HG03280 (cell line): ENCODE results near the gene AKT1.
"Not testable (repeated sequence)": the region's sequence is repeated elsewhere in the genome, so short reads cannot be mapped to it uniquely, and the experiment has no call there.

ENCODE experiments used
- ATAC-seq: cut with Tn5 transposase; IDR thresholded peaks from one replicate; pipeline ENCODE4 v1.9.1; 2021; ENCODE audit warnings: mild to moderate bottlenecking, moderate library complexity; ENCODE audit not compliant: unreplicated experiment

Gene AKT1

DNA sequence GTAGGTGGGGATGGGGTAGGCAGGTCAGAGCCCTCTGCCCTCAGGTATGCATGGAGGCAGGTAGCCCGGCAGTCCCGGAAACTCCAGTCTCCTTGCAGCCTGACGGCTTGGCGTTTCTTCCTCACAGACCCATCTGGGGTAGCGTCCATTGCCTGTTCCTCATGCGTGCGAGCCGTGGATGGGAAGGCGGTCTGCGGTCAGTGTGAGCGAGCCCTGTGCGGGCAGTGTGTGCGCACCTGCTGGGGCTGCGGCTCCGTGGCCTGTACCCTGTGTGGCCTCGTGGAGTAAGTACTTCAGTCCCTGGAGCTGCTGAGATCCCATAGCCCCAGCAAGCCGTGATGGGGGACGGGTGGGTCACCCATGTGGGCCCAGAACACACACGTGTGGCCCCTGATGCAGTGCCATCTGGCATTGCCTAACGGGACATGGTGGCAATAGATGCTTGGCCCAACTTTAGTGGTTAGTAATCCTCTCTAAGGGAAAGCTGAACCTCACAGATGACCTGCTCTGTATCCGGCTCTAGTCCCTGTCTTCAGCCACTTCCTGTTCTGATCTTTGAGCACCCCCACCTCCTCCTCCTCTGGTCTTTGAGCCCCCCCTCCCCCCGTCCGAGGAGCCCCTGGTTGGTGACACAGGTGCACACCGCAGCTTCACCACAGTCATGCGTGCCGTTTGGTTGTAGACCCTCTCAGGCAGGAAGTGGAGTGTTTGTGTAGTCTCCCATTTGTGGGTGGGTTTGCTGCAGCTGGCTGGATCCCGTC lies 38.9 kb downstream of the AKT1 start:
- no peak for ATAC-seq

DNA sequence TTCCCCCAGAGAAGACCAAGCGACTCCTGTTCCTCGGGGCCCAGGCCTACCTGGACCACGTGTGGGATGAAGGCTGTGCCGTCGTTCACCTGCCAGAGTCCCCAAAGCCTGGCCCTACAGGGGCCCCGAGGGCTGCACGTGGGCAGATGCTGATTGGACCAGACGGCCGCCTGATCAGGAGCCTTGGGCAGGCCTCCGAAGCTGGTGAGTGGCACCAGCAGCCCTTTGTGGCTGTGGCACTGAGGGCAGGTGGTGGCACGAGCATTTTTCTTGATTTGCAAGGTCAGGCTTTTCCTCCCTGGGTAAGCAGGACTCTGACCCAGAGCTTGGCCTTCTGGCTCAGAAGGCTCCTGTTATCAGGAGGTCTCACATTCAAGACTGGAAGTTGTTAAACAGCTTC lies 39.9 kb downstream of the AKT1 start:
- ATAC-seq, result no peak

DNA sequence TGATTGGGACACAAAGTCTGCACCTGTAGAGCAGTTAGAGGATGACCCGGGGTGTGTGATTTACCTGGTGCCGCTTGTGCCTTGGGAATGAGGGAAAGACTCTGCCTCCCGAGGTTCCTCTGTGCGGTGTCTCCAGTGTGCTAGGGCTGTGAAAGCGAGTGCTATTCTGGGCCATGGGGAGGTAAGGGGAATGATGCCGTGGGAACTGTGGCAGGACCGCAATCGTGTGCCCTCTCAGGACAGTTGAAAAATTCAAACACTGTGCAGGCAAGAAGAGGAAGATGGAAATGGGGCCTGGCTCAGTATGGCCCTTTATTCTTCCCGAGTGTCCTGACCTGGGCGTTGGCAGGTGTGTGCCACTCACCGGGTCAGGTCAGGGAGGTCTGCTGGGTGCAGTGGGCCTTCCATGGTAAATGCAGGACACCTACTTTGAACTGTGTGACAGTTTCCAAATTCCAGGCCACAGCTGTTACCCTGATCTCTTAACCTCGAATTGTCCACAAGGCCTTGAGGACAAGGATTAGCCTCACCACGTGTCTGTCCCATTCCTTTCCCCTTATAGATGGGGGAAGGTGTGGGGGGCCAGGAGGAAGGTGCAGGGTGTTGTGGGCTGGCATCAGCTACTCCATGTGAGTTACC lies 41.2 kb downstream of the AKT1 start:
- no peak for ATAC-seq

DNA sequence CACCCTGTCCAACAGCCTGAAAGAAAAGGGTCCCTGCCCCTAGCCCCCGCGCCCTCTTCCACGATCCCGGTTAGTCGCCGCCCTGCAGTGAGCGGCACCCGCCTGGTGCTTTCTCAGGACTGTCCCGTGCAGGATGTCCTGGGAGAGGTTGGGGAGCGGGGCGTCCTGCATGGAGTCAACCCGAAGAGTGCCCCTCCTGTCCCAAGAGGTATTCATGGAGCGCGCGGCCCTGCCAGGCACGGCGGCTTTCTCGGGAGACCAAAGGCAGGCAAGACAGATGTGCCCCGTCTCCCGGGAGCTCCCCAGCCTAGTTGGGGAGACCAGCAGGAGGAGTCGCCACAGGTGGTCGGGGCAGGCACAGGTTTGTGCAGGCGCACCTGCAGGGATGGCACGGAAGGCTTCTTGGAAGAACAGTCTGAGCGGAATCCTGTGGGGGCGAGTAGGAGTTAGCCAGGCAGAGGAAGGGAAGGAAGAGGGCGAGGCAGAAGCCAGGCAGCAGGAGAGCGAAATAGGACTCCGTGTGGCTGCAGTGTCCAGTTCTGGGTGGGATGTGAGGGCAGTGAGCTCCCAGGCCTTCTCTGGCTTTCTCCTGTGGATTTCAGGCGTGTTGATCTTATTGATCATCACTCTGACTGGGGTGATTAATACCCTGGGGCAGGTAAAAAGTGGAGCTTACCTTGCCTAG lies 41.9 kb downstream of the AKT1 start:
- ATAC-seq, result no peak

DNA sequence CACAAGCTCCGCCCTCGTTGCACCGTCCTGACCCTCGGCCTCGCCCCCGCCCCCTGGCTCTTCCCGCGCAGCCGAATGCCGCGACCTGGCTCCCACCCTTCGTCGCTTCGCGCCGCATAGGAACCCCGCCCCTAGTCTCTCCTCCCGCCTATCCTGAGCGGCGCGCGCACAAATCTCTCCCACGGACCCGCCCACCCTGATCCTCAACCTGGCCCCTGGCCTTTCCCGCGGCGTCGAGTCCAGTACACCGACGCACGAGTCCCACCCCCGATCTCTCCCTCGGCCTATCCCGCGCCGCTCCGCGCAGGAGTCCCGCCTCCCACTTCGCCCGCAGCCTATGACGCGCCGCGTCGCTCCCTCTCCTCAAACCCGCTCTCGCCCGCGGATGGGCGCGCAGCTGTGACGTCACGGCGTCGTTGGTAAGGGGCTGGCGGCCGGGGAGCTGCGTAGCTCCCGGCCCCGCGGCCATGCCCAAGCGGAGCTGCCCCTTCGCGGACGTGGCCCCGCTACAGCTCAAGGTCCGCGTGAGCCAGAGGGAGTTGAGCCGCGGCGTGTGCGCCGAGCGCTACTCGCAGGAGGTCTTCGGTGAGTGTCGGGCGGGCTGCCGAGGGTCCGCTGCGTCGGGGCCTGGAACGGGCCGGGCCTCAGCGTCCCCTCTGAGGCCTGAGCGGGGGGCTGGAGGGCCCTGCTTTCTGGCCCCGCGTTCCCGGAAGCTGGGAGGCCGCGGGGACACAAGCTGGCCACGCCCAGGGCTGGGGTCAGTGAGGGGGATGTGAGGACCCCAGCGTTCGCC lies 42.6 kb downstream of the AKT1 start, which contains the start of gene SIVA1:
Gene SIVA1, plus strand, starts transcription at position 413 of the 793 bp plus-strand sequence. Its CDS starts 55 bp downstream, at position 468.
- ATAC-seq, result peak; percentile 90

DNA sequence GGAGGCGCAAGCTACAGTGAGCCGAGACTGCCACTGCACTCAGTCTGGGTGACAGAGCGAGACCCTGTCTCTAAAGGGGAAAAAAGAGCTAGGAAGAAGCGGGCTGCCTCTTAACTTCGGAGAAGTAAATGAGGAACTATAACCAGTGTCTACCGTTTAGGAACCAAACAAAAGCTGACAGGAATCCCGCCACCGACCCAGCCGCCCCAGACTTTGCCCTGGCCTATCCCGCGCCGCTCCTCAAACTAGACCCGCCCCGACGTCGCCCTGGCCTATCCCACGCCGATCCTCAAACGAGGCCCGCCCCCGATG lies 43.2 kb downstream of the AKT1 start:
- no peak for ATAC-seq

DNA sequence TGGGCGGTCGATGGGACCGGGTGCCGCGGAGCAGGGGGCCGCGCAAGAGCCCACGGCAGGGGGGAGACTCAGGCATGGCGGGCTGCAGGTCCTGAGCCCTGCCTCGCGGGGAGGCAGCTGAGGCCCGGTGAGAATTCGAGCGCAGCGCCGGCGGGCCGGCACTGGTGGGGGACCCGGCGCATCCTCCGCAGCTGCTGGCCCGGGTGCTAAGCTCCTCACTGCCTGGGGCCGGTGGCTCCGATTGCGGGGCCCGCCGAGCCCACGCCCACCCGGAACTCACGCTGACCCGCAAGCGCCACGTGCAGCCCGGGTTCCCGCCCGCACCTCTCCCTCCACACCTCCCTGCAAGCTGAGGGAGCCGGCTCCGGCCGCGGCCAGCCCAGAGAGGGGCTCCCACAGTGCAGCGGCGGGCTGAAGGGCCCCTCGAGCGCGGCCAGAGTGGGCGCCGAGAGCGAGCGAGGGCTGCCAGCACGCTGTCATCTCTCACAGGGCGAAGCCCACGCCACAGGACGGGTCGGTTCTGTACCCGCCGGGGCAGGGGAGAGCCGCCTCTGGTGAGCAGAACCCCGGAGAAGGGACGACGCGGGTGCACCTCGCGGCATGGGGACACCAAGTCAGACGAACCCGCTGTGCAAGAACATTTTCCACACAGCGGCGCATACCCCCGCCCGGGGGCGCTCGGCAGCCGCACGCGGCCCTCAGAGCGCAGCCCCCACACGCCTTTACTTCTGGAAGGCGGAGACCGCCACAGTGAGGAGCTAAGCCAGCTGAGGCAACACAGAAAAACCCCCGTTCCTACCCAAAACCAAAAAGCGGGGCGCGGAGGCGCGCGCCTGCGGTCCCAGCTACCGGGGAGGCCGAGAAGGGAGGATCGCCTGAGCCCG lies 43.8 kb downstream of the AKT1 start:
- ATAC-seq, result no peak

DNA sequence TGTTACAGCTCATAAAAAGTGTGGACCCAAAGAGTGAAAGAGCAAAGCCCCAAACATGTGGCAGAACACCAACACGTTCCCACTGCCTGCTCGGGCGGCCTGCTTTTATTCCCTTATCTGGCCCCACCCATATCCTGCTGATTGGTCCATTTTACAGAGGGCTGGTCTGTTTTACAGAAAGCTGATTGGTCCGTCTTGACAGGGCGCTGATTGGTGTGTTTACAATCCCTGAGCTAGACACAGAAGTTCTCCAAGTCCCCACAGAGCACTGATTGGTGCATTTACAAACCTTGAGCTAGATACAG lies 44.8 kb downstream of the AKT1 start:
- ATAC-seq, result not testable (repeated sequence)

DNA sequence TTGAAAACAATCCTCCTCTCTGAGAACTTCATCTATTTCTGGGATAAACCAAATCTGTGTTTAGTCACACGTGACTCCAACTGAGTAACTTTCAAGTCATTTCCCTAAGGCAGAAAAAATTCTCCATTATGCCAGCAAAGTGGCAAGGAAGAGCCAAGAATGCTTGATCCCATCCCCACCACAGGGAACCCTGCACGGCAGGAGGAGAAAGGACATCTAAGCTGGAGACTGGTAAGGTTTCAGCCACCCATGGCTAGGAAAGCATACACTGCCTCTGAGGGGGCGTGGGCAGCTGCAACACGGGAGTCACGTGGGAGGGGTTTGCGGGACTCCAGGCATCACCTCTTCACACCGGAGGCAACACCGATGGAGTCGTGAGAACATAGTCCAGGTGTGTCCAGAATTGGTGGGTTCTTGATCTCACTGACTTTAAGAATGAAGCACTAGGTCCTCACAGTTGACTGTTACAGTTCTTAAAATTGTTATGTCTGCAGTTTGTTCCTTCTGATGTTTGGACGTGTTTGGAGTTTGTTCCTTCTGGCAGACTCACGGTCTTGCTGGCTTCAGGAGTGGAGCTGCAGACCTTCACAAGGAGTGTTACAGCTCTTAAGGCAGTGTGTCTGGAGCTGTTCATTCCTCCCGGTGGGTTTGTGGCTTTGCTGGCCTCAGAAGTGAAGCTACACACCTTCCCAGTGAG lies 45.3 kb downstream of the AKT1 start:
- ATAC-seq, result no peak

DNA sequence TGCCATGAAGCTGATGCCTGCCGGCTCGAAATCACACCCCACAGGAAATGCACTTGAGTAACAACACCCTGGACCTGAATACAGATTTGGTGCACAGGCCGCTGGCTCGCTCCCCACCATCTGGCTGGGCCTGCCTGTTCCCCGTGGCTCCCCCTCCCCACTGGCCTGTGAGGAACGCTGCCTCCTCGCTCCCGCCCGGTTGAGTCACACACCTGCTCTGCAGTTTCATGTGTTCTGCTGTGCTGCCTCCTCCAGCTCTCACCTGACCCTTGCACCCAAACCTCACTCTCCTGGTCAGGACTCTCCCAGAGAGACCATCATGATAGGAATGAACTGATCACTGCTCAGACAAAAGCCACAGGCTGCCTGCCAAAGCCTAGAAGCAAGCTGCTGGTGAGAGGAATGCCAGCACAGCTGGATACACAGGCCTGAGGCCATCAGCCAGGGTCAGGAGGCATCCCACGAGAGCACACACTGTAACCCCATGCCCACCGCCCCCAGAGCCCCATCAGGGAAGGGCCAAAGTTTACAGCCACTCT lies 46.4 kb downstream of the AKT1 start:
- ATAC-seq, result no peak

DNA sequence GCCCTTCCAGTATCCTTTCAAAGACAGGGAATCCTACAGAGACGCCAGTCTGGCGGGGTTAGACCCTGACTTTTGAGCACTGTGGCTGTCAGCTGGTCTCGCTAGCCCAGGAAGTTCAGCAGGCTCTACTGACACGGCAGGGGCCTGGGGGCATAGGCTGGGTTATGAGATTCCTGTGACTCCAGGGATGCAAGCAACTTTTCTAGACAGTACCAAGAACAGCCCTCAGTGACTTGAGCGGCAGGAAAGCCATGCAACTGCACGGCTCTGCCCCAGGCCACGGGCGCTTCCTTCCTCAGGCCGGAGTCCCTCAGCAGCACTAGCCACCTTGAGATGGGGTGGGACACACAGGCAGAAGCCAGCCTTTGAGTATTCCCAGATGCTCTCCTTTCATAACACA lies 47.7 kb downstream of the AKT1 start:
- ATAC-seq, result no peak

DNA sequence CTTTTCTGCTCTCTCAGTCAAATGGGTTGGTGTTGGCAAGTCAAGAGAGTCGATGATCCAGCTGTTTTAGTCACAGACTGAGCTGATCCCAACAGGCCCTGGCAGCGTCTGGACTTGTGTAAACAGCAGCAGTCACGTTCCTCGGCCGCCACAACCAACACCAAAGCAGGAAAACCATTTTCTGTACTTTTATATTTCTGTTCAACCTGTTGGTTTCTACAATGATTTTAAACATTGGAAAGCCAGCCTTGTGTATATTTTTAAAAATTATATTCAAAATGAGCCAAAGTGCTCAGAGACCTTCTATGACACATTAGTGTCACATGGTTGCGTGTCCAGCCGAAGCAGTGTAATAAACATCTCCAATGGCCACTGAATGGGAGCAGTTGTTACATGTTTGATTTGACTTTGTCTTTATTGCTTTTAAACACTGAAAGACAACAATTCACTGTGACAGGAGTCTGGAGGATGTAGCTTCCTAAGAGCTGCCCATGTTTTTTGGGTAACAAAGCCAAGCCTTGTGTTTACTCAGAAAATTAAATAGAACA lies 48.5 kb downstream of the AKT1 start:
- ATAC-seq, result no peak

DNA sequence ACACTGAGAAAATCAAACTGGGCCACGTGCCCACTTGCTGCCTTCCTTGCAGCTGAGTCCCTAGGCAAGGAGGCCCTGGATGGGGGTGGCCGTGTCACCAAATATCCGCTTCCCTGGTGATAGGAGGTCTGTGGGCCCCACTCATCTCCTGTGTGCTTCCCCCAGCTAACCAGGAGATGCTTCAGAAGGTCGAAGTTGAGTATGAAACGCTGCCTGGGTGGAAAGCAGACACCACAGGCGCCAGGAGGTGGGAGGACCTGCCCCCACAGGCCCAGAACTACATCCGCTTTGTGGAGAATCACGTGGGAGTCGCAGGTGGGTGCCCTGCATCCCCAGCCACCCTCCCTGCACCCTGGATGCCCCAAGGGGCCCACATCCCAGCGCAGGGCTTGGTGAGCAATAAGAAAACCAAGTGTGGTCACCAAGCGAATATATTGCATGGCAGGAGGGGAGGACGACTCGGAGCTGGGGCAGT lies 49.4 kb downstream of the AKT1 start:
- ATAC-seq, result no peak

DNA sequence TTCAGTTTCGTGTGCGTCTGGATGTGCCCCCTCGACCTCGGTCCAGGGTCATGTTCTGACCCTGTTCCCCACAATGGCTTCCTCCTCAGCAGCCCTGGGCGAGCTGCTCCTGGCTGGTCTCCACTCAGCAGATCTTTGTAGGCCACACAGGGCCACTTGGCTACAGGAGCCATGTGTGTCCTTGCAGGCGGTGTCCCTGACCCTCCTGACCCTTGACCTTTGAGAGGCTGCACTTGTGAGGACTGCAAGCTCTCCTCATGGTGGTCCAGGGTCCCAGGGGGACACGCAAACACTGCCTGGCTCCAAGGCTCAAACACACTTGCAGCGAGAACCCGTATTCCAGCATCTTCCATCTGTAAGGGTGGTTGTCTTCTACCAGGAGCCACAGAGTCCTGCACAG lies 50.1 kb downstream of the AKT1 start:
- ATAC-seq, result no peak

DNA sequence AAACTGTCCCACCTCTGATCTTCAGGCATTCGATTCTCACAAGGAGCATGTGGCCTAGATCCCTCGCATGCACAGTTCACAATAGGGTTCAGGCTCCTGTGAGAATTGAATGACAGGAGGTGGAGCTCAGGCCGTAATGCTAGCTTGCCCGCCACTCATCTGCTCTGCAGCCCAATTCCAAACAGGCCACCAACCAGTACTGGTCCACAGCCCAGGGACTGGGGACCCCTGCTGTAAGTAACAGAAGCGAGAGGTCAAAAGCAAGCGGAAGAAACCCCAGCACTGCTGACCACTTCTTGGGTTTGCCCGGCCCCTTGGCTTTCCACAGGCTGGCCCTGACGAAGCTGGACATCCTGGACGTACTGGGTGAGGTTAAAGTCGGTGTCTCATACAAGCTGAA lies 51.1 kb downstream of the AKT1 start:
- ATAC-seq, result no peak

DNA sequence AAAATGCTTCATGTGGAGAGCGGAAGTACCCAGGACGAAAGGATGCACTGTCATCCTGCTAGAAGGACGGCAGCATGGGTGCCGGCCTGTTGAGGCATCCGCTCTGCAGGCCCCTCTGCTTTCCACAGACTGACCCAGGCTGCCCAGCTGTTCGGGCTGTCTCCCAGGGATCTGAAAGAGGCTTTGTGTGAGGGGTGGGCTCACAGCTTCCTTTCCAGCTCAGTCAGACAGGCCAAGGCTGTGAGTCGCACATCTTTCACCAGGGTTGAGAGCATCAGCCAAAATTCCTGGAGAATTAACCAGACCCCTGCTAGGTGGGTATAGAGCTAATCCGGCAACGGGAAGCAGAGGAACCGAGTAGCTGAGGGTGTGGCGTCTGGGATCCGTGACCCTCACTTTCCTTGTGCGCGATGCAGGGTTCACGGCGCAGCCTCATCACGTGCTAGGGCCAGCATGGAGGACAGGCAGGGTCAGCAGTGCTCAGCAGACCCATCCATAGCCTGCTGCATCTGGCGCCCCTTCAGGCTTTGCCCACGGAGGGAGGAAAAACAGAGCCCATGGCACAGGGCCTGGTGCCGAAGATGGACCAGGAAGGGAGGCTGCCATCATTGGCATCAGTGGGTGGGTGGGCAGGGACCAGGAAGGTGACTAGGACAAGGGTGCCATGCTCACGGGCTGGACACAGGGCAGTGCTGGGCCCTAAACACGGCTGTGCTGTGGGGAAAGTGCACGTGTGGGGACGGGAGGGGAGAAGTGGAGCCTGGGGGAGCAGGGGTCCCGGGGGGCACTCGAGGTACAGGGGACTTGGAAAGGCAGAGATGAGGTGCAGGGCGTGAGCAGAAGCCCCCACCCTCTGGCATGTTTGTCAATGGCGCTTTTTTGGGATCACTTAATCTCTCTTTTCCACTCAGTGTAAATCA lies 51.8 kb downstream of the AKT1 start:
- no peak for ATAC-seq

DNA sequence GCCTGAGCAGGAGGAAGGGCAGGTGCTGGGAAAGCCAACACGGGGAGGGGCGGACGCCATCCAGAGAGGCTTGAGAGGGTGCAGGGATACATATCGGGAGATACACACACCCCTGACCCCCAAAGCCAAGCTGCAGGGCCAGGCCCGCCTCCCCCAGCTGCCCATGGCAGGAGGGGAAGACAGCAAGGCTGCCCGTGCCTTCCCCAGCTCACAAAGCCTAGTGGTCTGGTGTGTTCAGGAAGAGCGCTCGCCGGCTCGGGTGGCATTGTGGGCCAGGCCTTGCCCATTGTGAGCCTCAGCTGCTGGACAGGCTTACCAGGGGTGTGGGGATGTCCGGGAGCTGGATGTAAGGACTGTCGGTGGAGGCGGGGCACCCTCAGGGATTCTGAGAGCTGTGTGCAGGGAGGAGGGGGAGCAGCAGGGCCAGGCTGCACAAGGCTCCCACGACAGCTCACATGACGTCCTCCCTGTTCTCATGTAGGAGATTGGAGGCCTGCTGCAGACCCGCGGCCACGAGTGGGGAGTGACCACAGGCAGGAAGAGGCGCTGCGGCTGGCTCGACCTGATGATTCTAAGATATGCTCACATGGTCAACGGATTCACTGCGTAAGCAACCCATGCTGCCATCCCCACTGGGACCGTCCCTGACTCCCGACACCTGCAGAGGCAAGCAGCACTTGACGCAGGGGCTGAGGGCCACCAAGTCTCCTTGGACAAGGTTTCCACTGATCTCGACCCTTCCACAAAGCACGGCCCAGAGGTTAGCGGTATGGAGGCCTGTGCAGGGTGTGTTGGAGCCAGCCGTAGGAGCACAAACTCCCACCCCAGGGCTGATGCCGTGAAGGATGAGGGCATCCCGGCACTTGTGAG lies 52.7 kb downstream of the AKT1 start:
- ATAC-seq, result no peak
